GM23248 (cell line): ENCODE results near the gene MTA2.

ENCODE experiments used
- EZH2 ChIP-seq: fragments of 200-600 bp; sonication (generic); IDR thresholded peaks from 2 replicates; pipeline ENCODE4 v1.6.1; 2018; ENCODE audit warnings: antibody characterized with exemption, mild to moderate bottlenecking; ENCODE audit not compliant: insufficient read depth, poor library complexity, severe bottlenecking
- EZH2phosphoT487 ChIP-seq: fragments of 200-600 bp; sonication (generic); IDR thresholded peaks from 2 replicates; pipeline ENCODE4 v1.6.1; 2018; ENCODE audit warnings: antibody characterized with exemption, moderate library complexity, mild to moderate bottlenecking, low read depth; ENCODE audit not compliant: insufficient read depth

GRCh38 chr11:62605902-62606301 is 4.2 kb upstream of the MTA2 start:
- TF ChIP-seq EZH2phosphoT487: no peak
- TF ChIP-seq EZH2: no peak
